Lower leg skin (tissue), 3 donors: ENCODE data around the gene JAG2.

ENCODE experiments used
- CTCF ChIP-seq, 3 donors: fragments of 450-650 bp; IDR thresholded peaks; one replicate each; pipeline ENCODE4 v1.5.1; 2016; ENCODE audit warnings: antibody characterized with exemption in 3 of 3, mild to moderate bottlenecking in 3 of 3, moderate library complexity in 2 of 3
- POLR2A ChIP-seq, 2 donors: fragments of 450-650 bp; IDR thresholded peaks; one replicate each; pipeline ENCODE4 v1.6.1; 2016 to 2017; ENCODE audit warnings: antibody characterized with exemption in 2 of 2, mild to moderate bottlenecking in 1 of 2, moderate library complexity in 1 of 2

GRCh38 chr14:105199093-105199492 is 30.5 kb upstream of the JAG2 start:
- TF ChIP-seq CTCF (IDR thresholded peaks at IDR 0.05), result no peak
- TF ChIP-seq POLR2A (IDR thresholded peaks at IDR 0.05), result no peak
